Left forelimb (tissue), 1 donor: ENCODE results near the gene ZNHIT3.

ENCODE experiments used
- DNase-seq: peaks from one replicate; pipeline ENCODE4 v3.0.0-alpha.2; 2018; ENCODE audit warnings: low spot score

ZNHIT3 gene

GRCh38 chr17:36511216-36511615, 24.7 kb downstream of the ZNHIT3 start:
- DNase-seq, result no peak

DNA sequence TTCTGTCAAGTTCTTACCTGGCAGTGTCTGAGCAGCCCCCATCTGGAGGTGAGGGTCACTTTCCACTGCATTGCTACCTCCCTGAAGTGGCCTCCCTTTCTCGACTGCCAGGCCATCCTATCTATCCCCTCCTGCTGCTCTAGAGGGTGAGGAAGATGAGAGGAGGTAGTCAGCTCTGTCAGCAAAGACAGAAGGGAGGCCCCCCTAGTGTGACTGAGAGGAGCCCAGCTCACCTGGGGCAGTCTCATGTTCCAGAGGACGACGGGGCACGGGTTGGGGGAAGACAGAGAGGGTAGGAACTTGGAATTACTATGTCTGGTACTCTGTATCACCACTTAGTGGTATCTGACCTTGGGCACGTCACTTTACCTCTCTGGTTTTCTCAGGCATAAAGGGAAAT, 26.2 kb downstream of the ZNHIT3 start:
- DNase-seq, result no peak

GRCh38 chr17:36514856-36515255, 28.4 kb downstream of the ZNHIT3 start:
- no peak for DNase-seq

GRCh38 chr17:36515837-36516236, 29.4 kb downstream of the ZNHIT3 start:
- no peak for DNase-seq

DNA sequence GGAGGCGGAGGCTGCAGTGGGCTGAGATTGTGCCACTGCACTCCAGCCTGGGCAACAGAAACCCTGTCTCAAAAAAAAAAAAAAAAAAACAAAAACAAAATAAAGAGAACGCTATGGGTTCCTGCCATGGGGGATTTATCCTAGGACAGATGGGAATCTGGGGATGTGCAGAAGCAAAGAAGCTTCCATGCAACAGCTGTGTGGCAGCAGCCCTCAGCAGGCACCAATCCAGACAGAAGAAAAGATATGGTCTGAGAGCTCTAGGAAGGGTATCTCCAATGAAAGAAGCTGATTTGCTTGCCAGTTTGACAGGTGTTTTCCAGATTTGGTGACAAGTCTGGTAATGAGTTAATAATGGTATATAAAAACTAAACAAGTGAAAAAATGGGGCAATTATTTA, 36.6 kb downstream of the ZNHIT3 start:
- DNase-seq, result no peak

DNA sequence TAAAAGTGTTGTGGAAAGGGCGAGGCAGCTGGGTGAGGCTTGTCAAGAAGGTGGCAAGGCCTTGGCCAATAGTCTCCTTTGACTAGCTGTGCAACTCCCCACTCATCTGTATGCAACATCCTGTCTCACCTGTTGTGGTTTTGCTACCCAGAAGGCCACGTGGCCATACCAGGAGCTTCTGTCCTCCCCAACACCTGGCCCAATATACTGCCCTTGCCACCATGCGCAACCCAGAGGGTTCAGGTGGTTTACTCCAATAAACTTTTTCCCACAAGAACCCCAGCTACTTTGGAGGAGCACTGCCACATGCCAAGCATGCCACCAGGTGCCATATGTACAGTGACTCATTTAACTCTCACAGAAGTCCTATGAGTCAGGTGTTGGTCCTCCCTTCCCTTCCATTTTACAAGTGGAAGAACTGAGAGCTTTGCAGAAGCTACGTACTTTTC, 38.0 kb downstream of the ZNHIT3 start:
- DNase-seq, result no peak

- no peak for DNase-seq
Observed at GRCh38 chr17:36525113-36525512, 38.6 kb downstream of the ZNHIT3 start.

DNA sequence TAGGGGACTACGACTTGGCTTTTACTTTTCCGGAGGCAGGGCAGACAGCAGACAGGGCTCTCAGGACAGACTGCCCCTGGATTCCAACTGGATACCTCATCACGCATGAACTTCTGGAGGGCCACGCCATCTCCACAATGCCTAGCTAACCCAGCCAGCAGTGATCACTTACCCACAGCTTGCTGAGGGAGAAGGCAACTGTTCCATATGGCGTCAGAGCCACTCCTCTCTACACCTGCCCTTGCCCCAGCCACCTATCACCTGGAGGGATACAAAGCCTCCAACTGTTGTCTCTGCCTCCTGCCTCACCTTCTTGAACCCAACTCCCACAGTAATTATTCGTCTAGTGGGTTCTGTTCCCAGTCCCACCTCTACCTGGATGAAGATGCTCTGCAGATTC, 39.4 kb downstream of the ZNHIT3 start:
- DNase-seq, result no peak

DNA sequence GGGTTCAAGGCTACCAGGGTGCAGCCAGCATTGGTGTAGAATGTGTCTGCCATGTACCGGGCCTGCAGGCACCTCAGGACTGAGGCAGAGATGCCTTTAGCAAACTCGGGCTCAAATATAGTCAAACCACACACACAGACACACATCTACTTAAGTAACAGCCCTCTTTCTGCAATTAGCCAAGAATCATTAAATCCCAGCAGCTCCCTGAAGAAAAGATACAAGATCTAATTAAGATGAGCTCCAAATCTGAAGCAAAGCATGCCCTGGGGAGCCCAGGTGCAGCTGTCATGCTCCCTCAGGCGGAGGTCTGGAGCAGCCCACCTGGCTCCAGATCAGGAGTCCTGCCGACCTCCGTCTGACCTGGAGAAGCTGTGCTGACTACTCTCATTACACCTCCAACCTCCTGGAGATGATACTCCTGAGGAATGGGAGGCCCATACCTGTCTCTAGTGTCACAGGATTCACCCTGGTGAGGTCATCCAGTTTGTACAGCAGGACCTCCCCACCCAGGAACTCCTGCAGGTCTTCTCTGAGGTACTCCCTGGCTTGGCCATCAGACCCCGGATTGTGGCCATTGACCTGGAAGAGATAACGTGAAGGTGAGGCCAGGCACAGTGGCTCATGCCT, 41.3 kb downstream of the ZNHIT3 start:
- DNase-seq, result no peak

DNA sequence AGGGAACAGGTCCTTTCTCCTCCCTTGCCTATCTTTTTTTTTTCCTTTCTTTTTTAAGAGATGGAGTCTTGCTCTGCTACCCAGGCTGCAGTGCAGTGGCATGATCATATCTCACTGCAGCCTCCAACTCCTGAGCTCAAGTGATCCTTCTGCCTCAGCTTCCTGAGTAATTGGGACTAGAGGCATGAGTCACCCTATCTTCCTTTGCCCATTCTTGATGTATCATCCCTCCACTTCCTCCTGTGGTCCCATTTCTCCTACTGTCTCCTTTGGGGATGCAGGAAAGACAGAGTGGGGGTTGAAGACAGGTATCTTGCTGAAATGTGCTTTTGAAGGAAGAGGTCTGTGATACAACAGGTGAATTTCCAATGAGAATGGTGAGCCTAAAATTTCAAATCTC, 42.6 kb downstream of the ZNHIT3 start:
- DNase-seq, result no peak

DNA sequence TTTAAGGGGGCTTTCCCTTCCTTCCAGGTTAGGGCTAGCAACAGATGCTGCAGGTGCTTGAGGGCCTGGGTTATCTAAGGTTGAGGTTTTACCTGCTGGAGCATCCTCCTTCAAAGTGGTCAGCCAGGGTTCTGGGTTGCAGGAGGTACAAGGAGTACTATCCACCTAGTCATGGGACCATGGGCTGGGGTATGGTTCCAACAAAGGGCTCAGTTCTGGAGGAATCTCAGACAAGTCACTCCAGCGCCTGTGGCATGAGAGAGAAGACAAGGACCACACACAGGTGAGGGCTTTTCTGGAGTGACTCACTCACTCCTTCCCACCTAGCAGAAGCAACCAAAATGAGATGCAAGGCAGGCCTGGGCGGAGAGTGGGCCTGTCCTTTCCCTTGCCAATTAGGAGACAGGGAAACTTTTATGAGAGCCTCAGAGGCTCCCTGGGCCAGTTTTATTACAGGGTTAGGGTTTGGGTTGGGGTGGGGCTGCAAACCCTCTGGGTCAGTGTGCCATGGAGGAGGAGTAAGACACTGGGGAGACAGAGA, 46.0 kb downstream of the ZNHIT3 start:
- no peak for DNase-seq

DNA sequence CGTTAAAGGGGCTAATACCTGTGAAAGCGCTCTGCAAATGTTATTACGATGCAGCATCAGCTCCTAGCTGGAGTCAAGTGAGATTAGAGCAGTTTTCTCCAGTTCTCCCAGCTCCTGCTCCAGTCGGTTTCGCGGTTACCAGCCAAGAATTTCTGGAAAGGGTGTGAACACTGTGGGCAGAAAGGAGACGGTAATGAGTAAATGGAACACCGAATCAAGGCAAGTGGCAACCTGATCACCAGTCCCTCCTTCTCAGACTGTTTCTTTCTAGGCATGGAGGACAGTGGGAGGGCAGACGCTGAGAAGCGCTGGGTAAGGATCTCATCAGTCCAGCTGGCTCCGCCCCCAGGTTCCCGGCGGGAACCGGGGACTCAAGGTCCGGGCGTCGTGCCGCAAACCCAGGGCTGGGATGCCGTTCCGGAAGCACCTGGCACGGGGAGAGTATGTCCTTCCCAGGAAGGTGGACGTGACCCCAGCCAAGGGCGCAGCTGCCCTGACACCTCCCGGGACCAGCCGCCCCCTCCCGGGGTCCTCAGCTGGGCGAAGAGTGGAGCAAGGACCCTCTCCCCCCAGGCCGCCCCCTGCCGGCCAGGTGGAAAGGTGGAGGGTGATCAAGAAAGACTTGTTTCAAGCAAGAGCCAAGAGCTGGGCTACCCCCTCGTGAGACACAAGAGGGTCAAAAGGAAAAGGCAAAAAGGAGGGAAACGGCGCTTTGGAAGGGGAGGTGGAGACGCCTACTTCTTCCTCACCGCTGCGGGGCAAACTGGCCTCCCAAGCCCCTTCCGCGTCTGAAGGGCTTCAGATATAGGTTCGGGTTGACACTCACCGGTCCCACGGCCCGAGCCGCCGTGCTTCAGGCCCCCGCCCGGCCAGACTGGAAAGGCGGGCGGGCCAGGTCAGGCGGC, 47.7 kb downstream of the ZNHIT3 start:
- peak; percentile 72 for DNase-seq

GRCh38 chr17:36534840-36535668, 48.6 kb downstream of the ZNHIT3 start, which contains the start of the genes MYO19 and PIGW:
Gene MYO19, minus strand, starts transcription at chr17:36534868. Its CDS starts 2,330 bp downstream, at chr17:36532538.
Gene PIGW, plus strand, starts transcription at chr17:36534987. Its CDS starts 2,115 bp downstream, at chr17:36537102.
- peak; percentile 93 for DNase-seq

DNA sequence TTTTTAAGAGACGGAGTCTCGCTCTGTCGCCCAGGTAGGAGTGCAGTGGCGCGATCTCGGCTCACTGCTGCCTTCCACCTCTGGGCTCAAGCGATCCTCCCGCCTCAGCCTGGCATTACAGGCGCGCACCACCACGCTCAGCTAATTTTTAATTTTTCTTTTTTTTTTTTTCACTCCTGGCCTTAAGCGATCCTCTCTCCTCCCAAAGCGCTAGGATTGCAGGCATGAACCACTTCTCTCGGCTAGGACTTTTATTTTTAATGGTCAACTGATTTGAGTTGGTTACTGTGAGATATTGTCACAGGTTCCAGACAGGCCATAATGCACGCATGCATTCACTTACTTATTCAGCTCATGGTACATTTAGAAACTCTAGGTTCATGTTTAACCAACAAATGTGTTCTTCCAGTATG, 49.2 kb downstream of the ZNHIT3 start:
- DNase-seq, result no peak

GRCh38 chr17:36540696-36541095, 54.2 kb downstream of the ZNHIT3 start:
- DNase-seq, result no peak

- no peak for DNase-seq
Observed at GRCh38 chr17:36542755-36543154, 56.3 kb downstream of the ZNHIT3 start.

DNA sequence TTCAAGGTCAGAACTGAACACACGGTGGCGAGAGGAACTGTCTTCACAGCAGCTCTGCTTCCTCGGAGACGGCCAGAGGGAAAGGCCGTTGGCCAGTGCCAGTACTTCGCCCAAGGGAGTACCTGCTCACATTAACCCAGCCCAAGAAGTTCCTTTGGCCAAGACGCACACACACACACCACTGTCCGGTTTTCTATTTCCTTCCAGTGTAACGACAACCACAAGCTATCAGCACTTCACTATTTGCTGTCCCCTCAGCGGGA, 57.5 kb downstream of the ZNHIT3 start:
- peak; percentile 68 for DNase-seq

DNA sequence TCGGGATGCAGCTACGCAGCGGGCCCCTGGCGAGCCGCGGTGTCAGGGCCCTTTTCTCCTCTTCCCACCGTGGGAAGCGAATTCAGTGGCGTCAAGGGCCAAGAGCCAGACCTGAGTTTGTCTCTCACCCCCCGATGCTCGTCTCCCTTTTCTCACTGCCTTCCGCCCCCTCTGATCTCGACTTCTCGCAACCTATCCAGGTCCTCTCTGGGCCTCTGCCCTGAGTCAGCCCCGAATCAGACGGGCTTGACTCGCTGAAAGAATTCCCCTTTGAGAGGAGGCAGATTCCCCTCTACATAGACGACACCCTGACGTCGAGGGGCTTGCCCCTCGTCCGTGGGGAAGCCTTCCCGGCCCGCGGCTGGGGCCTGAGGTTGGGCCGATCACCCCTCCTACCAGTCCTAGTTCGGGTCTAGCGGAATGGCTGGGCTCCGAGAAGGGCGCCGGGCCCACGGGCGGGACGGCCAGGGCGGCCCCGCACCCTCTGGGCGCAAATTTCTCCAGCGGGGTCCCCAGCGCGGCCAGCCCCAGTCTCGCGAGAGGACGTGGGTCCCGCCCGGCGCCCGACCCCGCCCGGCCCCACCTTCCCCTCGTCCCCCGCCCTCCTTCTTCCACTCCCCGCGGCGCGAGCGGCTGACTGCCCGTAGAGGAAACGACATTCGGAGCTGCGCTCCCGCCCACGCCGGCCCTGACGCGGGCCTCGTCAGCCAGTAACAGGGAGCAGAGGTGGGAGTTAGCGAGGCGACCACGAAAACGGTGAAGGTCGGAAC, 58.0 kb downstream of the ZNHIT3 start, which contains the start of gene GGNBP2:
GGNBP2 (plus strand) TSS at position 613 of the 770 bp plus-strand sequence. CDS start 806 bp downstream, outside the sequence.
- peak; percentile 97 for DNase-seq

GRCh38 chr17:36545077-36545464, 58.6 kb downstream of the ZNHIT3 start:
- no peak for DNase-seq
